Vagina (tissue), 2 donors: ENCODE results near the gene GGTA1.

Experiments
- POLR2A ChIP-seq, 2 donors: fragments of 450-650 bp; IDR thresholded peaks; one replicate each; pipeline ENCODE4 v1.6.1; 2017; ENCODE audit warnings: antibody characterized with exemption in 2 of 2, mild to moderate bottlenecking in 2 of 2, moderate library complexity in 2 of 2
- POLR2AphosphoS5 ChIP-seq, 2 donors: sonication (generic); formaldehyde crosslinking; IDR thresholded peaks; one replicate each; pipeline ENCODE4 v1.9.0; 2017; ENCODE audit warnings: antibody characterized with exemption in 2 of 2, mild to moderate bottlenecking in 2 of 2, low read depth in 1 of 2; ENCODE audit not compliant: insufficient read depth in 1 of 2
- TF ChIP-seq, protein P1 (sequence below), 3 experiments: fragments of 450-650 bp in 2 of 3; fragments of 200-600 bp in 1 of 3; sonication (generic) in 1 of 3; IDR thresholded peaks; one replicate each; pipeline ENCODE4 v1.5.1; 2017 to 2019; ENCODE audit warnings: antibody characterized with exemption in 3 of 3, mild to moderate bottlenecking in 2 of 3, moderate library complexity in 2 of 3

- TF ChIP-seq, protein P1, sequence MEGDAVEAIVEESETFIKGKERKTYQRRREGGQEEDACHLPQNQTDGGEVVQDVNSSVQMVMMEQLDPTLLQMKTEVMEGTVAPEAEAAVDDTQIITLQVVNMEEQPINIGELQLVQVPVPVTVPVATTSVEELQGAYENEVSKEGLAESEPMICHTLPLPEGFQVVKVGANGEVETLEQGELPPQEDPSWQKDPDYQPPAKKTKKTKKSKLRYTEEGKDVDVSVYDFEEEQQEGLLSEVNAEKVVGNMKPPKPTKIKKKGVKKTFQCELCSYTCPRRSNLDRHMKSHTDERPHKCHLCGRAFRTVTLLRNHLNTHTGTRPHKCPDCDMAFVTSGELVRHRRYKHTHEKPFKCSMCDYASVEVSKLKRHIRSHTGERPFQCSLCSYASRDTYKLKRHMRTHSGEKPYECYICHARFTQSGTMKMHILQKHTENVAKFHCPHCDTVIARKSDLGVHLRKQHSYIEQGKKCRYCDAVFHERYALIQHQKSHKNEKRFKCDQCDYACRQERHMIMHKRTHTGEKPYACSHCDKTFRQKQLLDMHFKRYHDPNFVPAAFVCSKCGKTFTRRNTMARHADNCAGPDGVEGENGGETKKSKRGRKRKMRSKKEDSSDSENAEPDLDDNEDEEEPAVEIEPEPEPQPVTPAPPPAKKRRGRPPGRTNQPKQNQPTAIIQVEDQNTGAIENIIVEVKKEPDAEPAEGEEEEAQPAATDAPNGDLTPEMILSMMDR (IDR thresholded peaks at IDR 0.05): no peak
- TF ChIP-seq POLR2A (IDR thresholded peaks at IDR 0.05) (no peak), POLR2AphosphoS5 (IDR thresholded peaks at IDR 0.05; ENCODE audit: insufficient read depth in 1 of 2, low read depth in 1 of 2) (no peak)
These were observed 46.3 kb downstream of the GGTA1 start for GRCh38 chr9:121453232-121453892.
